Activated CD4-positive, alpha-beta T cell treated with anti-CD3 and anti-CD28 coated beads, Interleukin-2, amount 50 U/mL, for 4 hours (primary cell): Measurements from ENCODE around the gene KDM5C.

ENCODE experiments used
- DNase-seq, 2 experiments: peaks; one replicate each; pipeline ENCODE4 v3.0.0-alpha.2; 2020

The KDM5C gene

GRCh38 chrX:53224860-53225797 lies at the start of gene KDM5C:
KDM5C (minus strand) TSS chrX:53225207; CDS start chrX:53224889, 318 bp downstream.
- DNase-seq = peak; percentile 79 to 83

DNA sequence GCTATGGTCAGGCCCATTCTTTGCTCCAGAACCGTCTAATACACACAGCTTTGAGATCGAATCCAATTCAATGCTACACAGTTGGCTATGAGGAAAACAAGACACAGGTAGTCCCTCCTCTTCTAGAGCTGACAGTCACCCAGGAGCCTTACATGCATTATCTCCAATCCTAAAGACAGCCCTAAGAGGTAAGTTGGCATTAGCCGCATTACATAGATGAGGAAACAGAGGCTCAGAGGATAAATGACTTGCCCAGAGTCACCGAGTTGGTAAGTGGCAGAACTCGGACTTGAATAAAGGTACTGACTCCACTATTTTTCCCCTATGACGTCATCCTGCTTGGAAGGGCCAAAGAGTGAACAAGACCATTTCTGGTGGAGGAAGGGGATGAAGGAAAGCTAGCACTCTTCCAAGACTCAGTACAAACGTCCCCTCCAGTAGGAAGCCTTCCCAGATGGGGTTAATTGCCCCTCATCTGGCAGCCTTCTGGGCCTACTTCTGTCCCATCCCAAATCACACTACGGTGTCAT lies 47.9 kb upstream of the KDM5C start:
- DNase-seq = no peak

DNA sequence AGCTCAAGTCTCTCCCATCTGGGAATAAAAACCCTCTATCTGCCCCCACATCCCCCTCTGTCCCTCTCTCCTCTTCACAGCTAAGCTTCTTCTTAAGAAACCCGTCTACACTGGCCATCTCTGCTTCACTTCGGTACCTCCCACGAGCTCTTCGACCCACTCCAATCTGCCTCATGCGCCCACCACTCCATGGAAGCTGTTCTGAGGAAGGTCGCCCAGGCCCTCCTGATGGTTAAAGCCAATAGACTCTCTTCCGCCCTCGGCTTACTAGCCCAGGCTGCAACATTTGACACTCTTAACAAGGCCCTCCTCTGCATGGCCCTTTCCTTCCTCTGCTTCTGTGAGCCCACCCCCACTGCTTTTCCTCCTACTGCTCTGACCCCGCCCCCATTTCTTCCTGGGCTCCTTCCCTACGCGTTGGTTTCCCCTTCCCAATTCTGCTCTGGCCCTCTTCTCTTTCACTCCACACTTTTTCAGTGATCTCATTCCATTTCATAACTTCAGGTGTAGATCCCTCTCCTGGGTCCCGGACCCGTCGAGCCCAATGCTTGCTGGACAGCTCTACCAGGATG lies 44.6 kb upstream of the KDM5C start:
- DNase-seq = no peak

- DNase-seq = no peak
Measured at GRCh38 chrX:53268173-53268572, 43.2 kb upstream of the KDM5C start.

GRCh38 chrX:53266914-53267313 lies 41.9 kb upstream of the KDM5C start:
- no peak for DNase-seq

DNA sequence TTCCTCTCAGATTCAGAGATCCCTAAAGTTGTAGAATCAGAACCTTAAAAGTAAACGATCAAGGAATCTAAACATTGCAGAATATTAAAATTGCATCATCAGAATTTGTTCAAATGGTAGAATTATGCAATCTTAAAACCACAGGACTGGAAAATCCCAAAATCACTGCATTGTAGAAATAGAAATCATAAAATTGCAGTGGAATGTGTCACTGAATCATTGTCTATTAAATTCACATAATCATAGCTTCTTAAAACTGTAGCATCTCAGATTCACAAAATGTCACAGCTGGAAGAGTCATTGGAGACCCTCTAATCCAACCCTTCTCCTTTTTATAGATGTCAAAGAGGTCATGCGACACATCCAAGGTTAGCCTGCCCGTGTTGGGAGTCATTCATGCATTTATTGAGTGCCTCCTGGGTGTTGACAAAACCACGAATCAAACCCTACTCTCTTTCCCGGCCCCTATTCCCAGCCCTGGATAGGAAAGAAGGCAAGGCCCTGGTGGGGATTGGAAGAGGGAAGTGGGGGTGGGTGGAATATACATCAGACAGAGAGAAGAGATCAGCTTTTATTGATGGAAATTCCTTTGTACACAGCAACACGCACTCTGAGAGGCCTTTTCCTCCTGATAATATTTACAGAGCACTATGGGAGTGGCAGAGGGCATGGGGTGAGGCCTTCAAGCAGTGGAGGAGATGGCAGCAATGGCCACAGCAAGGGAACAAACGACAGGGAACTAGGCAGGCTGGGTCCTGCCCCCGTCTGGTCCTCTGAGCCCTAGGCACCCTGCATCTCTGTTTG lies 41.0 kb upstream of the KDM5C start:
- no peak for DNase-seq

DNA sequence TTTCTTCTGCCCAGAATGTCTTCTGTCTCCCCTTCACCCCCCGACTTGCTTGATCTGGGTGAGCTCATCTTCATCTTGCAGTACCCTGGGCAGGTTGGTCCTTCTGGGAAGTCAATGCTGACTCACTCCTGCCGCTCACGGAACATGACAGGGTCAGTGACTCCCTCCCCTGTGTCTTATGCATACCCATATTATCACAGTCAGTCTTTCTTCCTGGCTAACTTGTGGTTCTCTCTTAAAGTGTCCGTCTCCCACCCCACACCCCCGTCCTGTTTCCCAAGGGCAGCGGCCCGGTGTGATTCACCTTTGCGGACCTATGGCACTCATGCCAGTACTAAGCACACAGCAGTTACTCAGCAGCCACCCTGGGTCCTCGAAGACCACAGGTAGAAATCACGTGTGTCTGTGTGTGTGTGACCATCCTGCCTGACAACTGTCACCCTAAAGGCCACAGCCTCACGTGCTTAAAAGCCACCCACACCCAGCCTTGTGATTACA lies 38.6 kb upstream of the KDM5C start:
- peak; percentile 33 to 35 for DNase-seq

DNA sequence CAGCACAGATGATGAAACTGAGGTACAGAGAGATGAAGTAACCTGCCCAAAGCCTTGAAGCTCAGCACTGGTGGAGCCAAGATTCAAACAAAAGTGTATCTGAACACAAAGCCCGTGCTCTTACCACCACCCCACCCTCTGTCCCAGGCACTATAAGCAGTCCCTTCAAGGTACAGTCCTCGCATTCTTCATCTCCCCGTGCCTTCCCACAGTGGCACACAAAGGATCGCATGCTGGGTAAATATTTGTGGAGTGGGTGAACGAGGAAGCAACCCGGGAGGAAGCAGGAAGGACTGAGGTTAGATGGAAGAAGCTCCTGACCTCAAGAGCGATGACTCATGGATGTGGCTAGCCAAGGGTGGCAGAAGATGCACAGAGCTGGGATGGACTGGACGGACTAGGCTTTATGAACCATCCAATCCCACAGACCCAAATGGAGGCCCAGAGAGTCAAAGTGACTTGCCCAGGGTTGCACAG lies 37.9 kb upstream of the KDM5C start:
- DNase-seq = no peak

DNA sequence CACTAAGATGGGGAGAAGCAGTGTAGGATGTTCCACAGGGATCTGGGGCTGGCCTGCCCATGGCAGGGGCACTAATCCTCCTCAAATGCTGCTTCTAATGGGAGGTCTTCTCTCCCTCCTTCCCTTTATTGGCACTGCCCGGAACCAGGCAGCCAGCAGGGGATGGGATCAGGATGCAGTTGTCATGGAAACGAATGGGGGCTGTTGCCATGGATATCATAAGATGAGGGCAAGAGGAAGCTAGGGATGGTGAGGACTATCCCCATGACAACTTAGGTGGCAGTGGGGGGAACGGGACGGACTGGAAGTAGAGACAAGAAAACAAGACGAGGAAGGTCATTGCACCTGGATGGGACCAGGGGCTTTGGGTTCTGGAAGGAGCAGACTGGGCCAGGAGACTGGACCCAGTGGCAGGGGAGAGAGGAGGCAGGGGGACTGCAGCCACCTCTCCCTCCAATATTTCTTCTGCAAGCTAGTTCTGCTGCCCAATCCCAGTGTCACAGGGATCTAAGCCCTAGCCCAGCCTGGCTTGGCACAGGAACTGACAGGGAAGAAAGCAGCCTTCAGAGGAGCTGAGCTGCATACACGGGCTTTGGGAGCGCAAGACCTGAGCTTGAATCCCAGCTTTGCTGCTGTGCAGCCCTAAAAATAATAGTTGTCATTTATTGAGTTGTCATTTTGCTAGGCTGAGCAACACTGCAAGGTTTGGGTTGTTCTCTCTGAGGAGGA lies 37.3 kb upstream of the KDM5C start:
- DNase-seq = no peak

- DNase-seq = no peak
Measured at GRCh38 chrX:53261355-53261972, 36.5 kb upstream of the KDM5C start.

DNA sequence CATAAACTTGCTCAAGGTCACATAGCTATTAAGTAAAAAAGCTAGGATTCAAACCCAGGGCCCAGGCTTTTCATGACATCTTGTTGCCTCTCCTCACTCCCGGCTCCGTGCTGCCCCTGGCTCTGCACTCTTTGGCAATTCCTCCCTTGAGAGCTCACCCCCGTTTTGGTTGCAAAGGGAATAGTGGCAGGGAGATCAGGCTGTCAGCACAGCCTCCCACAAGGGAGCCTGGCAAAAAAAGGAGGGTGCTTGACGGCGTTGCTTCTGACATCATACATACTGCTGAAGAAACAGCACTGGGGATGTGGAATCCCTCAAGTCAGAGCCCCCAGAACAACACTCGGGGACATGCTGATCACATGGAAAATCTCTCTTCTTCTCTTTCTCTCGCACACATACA lies 35.8 kb upstream of the KDM5C start:
- no peak for DNase-seq

DNA sequence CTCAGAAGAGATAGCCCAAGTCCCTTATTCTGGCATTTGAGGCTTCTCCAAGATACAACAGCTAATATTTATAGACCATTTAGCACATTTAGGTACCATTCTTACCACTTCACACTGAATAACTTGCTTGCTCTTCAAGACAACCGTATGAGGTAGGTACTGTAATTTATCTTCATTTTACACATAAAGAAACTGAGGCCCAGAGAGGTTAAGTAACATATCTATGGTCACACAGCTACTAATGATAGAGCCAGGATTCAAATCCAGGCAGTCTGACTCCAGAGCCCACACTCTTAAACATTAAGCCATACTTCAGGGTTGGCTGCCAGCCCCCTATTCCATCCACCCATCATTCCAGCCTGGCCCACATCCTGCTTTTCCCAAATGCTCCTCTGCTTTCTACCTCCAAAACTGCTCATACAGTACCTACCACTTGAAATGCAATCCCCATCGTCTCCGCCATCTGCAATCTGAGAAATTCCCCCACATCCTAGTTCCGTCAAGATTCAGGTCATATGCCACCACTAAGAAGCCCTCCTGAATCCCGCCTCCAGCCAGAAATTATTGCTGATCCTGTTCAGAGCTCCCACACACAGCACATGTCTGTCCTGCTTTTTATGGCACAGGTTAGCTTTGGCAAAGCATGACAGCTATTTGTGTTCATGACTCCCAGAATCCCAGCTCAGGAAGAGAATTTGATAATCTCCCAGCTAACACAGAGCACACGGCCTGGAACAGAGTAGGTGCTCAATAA lies 32.8 kb upstream of the KDM5C start:
- DNase-seq = no peak

DNA sequence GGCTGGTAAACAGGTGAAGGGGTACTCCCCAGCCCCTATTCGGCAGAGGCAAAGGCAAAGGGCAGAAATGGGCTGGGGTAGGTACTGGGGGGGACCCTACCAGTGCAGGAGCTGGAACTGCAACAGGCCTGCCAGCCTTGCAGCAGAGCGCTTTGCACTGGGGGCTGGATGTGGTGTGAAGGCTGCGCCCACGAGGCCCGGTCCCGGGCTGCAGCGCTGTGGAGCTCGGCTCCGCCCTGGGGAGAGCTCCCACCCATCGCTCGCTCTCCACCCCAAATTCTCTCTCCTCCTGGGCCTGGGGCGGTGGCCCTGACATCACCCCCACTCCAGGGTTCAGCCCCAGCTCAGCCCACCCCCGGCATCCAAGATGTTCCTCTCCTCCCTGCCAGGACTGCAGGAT lies 32.2 kb upstream of the KDM5C start:
- no peak for DNase-seq

DNA sequence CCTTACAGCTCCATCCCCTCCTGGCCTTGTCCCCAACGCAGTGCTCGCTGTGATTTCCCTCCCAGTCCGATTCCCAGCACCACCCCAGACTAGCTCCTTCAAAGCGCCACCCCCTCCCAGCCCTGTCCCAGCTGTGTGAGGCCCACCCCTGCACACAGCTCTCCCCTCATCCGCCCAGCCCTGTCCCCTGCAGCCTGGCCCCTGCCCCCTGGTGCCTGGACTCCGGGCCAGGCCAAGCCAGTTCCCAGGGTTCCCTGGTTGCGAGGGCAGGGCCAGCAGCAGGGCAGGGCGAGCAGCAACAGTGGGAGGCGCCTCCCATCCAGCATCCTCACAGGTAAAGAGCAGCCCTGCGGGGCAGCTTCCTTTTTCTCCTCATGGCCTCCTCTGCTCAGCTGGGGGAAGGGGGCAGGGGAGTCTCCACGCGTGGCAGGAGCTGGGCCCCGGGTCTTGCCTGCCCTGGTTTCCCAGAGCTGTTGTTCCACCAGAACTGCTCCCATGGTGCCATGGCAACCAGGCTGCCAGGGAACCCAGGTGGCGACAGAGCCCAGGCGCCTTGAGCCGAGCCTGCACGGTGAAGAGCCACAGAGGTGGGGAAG lies 31.5 kb upstream of the KDM5C start:
- DNase-seq = no peak

DNA sequence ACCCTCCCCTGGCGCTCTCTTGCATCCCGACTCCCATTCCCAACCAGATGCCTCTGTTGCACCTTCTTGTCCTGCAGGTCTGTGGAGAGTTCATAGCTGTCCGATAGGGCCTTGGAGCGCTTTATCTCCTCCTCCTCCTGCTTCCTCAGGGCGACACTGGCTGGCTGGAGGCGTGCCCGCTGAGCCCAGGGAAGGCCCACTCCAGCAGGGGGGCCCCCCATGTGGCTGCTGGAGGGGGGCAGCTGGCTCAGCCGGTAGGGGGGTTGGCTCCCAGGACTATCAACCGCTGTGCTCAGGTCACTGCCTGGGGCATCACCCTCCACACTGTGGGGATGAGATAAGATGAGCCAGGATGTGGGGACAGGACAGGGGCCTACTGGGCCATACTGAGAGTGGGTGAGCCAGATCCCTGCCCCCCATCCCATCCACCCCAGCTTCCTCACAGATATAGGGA lies 30.8 kb upstream of the KDM5C start:
- DNase-seq = no peak

DNA sequence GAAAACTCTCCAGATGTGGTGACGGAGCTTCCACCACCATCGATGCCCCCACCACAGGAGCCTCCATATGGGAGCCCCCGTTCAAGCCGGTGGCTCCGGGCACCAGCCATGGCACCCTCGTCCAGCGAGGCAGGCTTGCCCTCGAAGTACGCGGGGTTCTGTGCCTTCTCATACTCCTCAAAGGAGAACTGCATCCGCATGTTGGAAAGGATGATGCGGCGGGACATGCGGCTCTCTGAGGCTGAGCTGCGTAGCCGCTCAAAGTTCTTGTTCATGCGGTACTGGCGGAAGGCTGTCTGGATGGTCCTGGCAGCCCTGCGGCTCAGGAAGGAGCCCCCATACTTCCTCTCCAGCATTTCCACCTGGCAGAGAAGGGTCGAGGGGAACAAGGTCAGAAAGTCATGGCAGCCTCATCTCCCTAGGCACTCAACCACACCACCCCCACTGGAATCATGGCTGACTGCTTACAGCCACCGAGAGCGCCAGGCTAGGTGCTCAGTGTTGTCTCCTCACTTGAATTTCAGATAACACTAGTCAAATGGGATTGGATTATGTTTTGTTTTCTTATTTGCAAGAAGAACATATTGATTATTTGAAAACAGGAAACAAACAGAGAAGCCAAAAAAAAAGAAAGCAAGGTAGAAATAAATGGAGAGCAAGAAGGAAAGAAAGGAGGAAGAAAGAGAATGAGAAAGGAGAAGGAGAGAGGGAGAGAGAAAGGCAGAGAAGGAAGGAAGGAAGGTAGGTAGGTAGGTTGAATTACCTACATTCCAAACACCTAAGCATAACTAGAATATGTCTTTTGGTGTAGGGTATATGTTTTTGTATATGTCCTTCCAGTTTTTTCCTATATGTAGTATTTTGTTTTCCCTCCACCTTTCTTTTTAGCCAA lies 29.8 kb upstream of the KDM5C start:
- no peak for DNase-seq

DNA sequence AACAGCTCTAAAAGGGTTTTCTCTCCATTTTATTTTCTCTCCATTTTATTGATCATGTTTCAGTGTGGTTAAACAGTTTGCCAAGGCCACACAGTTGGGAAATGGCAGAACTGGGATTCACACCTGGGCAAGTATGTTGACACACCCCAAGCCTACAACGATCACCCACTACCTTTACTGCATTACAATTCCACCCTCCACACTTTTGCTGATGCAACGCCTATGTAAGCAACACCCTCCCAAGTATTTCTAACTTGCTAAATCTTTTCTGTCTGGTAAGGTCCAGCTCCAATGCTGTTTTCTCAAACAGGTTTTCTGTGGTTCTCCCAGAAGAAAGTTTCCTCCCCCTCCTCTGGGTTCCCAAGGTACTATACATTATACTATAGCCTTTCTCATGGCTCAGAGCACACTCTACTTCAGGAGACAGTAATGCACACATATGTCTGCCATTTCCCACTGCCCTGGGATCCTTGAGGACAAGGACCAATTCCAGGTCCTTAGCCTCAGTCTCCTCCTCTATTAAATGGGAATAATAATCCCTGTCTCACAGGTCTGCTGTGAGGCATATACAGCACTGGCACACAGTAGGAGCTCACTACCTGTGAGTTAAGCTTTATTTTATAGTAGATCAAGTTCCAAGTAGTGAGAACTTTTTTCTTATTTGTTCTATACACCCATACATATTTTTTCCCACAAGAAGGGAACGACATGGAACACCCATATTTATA lies 28.4 kb upstream of the KDM5C start:
- no peak for DNase-seq

- no peak for DNase-seq
Measured at GRCh38 chrX:53251307-53251706, 26.3 kb upstream of the KDM5C start.

DNA sequence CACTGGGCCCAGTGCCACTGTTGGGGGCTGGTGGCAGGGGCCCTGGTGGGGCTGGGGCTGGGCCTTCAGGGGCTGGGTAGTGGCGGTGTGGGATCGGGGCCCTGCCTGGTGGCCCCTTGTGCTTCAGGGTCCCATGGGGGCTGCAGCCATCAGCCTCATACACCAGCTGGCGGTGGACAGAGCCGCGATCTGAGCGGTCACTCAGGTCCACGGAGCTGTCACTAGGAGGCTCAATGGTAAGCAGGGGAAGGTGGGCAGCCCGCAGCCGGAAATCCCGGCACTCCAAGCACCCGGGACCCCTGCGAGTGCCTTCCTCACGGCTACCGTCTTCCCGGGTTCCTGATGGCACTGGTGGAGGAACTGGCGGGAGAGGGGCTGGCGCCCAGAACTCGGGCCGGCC lies 25.5 kb upstream of the KDM5C start:
- no peak for DNase-seq
